Left cardiac atrium (tissue), 4 donors: ENCODE measurements around the gene PLEKHA4. TPM values are rescaled to one million over a fixed set of nuclear protein-coding genes. Genes with fewer than 3 reads are reported as not detected.
A peak's percentile ranks its signal among the peaks of the same experiment; 100 is the strongest.

Experiments
- ATAC-seq, 2 donors: fragments of 200-7000 bp; cut with Tn5 transposase; one replicate each; pipeline ENCODE4 v1.9.1; 2020; ENCODE audit warnings: mild to moderate bottlenecking in 2 of 2, moderate library complexity in 2 of 2
- DNase-seq: peaks from one replicate; pipeline ENCODE4 v3.0.0-alpha.2; 2020
- intact Hi-C, 2 donors: fragments of 100-400 bp; cut with DNase I; formaldehyde crosslinking; loops; one replicate each; pipeline versions ENCODE4 v1.14.1 to v1.15.1; 2022 to 2023
- total RNA-seq, 2 donors: library from RNA; stranded (reverse); fragmentation: NEBNext Ultra II Directional; extraction: Animal tissue kit (Norgen Biotek cat#: 25700); gene quantifications; one replicate each; pipeline ENCODE4 v1.2.1, GENCODE V29; 2021
- donor health status: DM: no; HTN: yes; CAD: no.
- donor health status: DM: no; HTN: yes; CAD: no; lungs with severe emphysema.
- donor health status: DM: yes; HTN: yes; CAD: no.
- donor health status: Dilated cardiomyopathy.

PLEKHA4 gene
- total RNA-seq, 2 donors from 2014 or later: 29.6 to 67.1 TPM

- intact Hi-C loops: no loop called here
Observed at GRCh38 chr19:48813123-48813913, 55.1 kb downstream of the PLEKHA4 start.

GRCh38 chr19:48812094-48812929, 56.1 kb downstream of the PLEKHA4 start:
- peak; percentile 92 for DNase-seq
- intact Hi-C loops: no loop called here
- ATAC-seq: peak; percentile 93 to 94

More at GRCh38 chr19:48813123-48813913, 55.1 kb downstream of the PLEKHA4 start:
- ATAC-seq (no peak), DNase-seq (no peak)

DNA sequence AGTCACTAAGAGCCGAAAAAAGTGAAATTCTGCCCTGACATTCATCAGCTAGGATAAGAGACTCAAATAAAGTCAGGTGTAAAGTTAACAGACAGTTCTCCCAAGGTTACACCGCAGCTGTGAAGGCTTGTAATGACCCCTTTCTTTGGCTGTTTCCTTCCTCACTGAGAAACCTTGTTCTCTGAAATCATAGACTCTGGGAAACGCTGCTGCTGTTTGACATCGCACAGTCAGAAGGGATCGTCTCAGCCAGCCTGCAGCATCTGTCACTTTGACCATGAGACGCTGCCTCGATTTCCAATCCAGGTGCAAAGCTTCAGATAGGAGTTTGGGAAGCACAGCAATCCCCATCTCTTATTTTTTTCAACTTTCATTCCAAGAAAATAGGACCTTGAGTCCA, 58.3 kb downstream of the PLEKHA4 start:
- DNase-seq: no peak
- intact Hi-C loops: no loop called here
- no peak for ATAC-seq

DNA sequence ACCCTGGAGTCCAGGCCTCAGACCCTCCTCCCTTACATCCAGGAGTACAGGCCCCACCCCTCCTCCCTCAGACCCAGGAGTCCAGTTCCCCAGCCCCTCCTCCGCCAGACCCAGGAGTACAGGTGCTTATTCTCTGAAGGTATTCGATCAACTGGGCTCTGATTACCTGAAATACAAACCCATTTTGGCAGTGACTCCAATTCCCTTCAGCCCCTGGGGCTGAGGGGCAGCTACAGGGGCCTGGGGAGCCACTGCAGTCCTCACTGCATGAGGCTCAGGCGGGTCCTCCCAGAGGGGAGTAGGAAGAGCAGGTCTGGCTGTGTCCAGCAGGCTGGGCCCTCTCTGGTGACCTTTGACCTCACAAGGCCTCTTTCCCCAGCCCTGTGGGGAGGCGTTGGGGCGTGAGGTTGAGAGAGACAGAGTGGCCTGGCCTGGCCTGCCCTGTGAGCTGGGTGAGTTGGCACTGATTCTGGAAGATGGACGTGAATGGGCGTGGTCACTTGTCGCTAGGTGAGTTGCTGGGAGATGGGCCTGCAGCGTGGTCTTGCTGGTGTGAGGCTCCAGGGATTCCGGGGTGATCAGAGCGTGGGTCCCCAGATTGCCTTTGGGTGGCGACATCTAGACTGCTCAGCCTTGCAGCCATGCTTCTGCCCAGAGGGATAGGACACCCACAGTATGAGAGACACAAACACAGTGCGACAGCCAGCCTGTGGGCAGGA, 60.7 kb downstream of the PLEKHA4 start:
- no peak for DNase-seq
- intact Hi-C loops: no loop called here
- ATAC-seq: no peak

DNA sequence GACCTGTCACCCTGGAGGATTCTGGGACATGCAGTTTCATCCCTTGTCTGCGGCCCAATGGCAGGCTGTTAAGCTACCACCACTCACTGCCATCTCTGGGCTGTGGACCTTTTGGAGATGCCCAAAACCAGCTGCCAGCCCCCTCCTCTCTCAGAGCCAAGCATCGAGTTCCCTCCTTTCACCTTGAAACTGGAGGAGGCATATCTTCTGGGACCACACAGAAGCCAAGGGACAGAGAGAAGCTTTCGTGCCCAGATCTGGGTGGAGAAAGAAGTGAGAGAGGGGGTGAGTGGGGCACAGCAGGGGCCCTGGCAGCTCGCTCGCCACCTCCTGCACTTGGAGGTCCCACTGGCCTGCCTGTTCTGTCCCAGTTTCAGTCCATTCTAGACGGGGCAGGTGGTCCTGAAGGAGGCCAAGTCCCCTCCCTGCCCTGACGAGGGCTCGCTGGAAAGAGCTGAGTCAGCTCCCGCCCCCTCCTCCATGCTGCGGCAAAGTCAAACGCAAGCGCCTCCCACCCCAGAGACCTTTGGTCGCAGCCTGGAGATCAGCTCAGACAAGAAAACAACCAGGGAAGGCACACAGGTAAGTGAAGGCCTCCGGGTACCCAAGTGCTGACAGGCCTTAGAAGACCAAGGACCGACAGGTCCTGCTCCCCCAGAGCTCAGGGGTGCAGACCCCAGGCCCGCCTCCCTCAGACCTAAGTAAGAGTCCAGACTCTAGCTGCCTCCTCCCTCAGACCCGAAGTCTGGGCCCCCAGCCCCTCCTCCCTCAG, 61.4 kb downstream of the PLEKHA4 start:
- ATAC-seq (peak; percentile 13 to 39), DNase-seq (no peak)
- intact Hi-C loops: no loop called here

DNA sequence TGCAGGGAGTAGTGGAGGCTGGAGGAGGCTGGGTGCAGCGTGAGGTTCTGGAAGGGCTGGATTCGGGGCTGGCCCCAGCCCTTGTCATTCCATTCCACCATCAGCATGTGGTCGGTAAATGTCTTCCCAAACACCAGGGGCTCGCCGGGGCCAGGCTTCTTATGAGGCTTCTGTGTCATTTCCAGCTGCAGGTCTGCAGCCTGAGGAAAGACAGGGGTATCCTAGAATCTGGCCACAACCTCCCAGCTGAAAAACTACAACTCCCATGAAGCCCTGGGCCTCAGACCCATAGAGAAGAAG, 61.9 kb downstream of the PLEKHA4 start:
- ATAC-seq: no peak
- intact Hi-C loops: no loop called here
- no peak for DNase-seq

- DNase-seq (no peak), ATAC-seq (no peak)
- intact Hi-C loops: no loop called here
Observed at GRCh38 chr19:48805452-48805851, 63.0 kb downstream of the PLEKHA4 start.

DNA sequence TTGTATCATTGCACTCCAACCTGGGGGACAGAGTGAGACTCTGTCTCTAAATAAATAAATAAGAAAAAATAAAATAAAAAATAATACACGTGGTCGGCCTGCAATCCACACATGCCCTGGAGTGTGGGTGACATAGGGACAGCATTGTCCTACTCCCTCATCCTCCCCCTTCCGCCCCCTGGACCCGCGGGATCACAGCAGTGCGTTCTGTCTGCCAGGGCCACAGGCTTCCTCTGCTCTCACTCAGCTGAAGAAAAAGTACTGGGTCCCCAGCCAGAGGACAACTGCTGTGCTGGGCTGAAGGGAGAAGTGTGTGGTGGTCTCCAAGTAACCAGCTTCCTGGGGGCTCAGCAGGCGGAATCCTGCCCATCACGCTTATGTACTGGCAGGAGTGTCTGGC, 63.9 kb downstream of the PLEKHA4 start:
- ATAC-seq: no peak
- no peak for DNase-seq
- intact Hi-C loops: no loop called here

DNA sequence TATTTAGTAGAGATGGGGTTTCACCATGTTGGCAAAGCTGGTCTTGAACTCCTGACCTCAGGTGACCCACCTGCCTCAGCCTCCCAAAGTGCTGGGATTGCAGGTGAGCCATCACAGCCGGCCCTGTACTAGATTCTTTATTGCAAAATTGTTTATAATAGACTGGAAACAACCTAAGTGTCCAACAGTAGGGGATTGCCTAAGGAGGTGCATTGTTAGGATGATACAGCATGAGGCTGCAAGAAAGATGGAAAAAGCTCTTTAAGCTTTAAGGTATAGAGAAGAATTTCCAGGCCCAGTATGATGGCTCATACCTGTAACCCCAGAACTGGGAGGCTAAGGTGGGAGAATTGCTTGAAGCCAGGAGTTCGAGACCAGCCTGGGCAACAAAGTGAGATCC, 65.8 kb downstream of the PLEKHA4 start:
- DNase-seq: no peak
- intact Hi-C loops: no loop called here
- no peak for ATAC-seq

DNA sequence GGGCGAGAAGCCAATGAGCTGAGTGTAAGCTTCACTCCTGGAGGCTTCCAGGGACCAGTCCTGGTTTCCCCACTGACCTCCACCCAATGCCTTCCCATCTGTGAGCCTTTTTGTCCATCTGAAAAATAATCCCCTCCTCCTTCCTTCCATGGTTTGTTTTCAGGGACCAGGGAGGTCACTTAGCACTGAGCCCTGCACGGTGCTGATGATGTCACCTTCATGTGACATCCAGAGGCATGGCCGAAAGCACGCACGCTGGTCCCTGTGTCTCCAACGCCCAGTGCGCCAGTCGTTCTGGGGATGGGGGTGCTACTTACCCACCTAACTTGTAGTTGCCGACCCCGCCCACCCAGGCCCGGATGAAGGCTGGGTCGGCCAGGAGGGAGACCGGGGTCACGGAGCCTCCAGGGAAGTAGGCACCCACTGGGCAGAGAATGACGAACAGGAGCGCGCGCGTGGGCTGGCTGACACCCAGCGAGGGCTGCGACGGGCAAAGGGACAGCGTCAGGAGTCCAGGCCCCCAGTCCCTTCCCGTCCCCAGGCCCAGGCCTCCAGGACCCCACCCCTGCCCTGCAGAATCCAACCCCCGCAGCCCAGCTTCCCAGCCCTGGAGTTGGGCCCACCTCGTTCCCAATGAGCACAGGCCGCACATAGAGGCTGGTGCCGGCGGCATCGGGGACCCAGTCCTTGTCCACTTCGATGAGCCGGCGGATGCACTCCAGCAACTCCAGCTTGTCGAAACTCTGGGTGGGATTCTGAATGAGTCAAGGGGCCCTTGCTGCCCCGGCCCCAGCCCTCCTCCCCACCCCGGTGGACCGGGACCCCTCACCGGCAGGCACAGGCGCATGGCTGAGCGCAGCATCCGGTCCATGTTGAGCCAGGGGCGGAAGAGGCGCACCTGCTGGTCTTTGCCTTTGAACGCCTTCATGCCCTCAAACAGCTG, 68.8 kb downstream of the PLEKHA4 start:
- DNase-seq: no peak
- intact Hi-C loops: no loop called here
- no peak for ATAC-seq

- ATAC-seq (no peak), DNase-seq (no peak)
- intact Hi-C loops: no loop called here
Observed at GRCh38 chr19:48798937-48799336, 69.5 kb downstream of the PLEKHA4 start.

DNA sequence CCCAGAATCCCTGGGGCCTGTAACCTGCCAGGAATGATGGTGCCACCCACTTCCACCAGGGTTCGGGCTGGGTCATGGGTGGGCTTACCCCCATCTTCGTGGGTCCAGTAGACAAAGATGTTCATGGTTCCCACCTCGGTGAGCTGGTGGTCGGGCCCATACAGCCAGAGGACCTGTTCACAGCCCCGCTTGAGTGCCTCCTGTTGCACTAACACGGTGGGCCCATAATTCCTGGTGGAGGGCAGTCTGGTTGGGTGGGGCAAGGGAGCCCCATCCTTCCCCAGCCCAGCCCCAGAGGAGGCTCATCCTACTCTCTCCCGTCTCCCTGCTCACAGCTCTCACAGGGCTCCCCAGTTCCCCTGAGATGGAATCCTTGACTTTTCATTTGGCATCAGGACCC, 71.3 kb downstream of the PLEKHA4 start:
- DNase-seq (no peak), ATAC-seq (no peak)
- intact Hi-C loops: no loop called here

DNA sequence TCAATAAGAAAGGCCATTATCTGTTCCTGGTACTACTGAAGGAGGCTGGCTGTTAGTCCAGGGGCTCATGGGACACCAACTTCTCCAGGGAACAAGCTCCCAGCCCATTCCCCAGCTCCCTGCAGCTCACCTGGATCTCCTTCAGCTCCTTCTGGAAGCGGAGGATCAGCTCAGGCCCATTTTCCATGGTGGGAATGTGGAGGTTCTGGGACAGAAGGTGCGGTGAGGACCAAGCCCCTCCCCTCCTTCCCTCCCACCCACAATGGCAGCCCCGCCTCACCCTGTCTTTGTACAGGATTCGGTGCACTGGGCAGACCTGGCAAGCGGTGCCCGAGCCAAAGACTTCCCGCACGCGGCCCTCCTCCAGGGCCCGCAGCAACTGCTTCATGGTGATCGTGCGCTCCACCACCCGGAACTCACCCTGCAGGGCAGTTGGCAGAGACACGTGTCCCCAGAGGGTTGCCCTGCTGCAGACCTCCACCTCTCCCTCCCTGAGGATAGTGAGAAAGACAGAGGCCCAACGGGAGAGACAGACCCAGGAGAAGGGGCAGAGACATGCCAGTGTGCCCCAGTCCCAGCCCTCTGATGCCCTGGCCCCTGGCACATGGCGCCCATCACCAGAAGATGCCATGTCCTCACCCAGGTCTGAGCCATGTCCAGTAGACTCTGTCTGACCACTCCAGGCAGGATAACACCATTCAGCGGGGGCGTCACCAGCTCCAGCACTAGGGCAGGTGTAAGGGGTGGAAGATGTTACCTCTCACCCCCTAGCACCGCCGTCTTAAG, 71.9 kb downstream of the PLEKHA4 start:
- DNase-seq (no peak), ATAC-seq (no peak)
- intact Hi-C loops: no loop called here

- intact Hi-C loops: loop anchor here (1.0 to 2.0 kb wide), 2 partner anchors 40 to 41 kb away; partner anchors contain the start of gene HSD17B14 (in 1 of the 2)
- ATAC-seq (peak; percentile 38 to 77), DNase-seq (peak; percentile 56)
Observed at GRCh38 chr19:48795685-48796070, 72.7 kb downstream of the PLEKHA4 start.

GRCh38 chr19:48795055-48795684, 73.2 kb downstream of the PLEKHA4 start:
- intact Hi-C loops: loop anchor here (1.0 to 2.0 kb wide), 2 partner anchors 40 to 42 kb away; partner anchors contain the start of gene HSD17B14 (in 1 of the 2)
- DNase-seq: peak; percentile 94
- ATAC-seq: peak; percentile 98 to 99

DNA sequence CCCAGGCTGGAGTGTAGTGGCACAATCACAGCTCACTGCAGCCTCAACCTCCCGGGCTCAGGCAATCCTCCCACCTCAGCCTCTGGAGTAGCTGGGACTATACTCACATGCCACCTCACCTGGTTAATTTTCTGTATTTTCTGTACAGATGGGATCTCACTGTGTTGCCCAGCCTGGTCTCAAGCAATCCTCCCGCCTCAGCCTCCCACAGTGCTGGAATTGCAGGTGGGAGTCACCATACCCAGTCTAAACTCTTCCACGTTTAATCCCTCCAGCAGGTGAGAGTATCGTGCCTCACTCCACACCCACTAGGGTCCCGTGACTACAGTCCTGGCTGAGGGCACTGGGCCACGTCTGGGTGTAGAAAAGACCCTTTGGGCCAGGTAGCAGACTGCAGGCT, 74.1 kb downstream of the PLEKHA4 start:
- intact Hi-C loops: loop anchor here in 1 of 2 donors (2.0 kb wide), 1 partner anchor 43 kb away; the partner anchor contains the start of gene HSD17B14
- no peak for ATAC-seq
- no peak for DNase-seq

DNA sequence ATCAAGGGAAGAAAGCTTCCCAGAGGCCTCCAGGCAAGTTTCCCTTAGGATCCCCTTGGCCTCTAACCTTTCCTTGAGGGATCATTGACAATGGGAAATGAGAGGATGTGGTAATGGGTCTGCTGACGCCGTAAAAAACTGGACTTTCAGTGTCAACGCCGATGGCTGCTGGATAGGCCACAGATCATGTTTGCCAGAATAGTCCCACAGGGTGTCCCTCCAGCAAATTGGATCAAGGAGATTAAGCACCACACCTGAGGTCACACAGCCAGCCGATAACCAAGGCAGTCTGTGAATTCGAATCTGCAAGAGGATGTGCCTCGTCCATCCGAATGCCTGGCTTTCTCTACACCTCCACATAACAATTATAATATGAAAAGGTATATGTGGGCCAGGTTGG, 75.1 kb downstream of the PLEKHA4 start:
- intact Hi-C loops: no loop called here
- no peak for DNase-seq

More for the DNA sequence above, 75.1 kb downstream of the PLEKHA4 start:
- no peak for ATAC-seq
